HL-60/S4 treated with phorbol 12-myristate 13-acetate at 8.2 ng/mL for 4 days and 3 days (cell line): ENCODE measurements around the gene HRH2.

Experiments used
- in situ Hi-C: fragments of 300-500 bp; cut with MboI; formaldehyde crosslinking; loops from 2 replicates; pipeline ENCODE4 v1.15.0; 2022; ENCODE audit warnings: low sequenced_read_pairs

HRH2 gene

DNA sequence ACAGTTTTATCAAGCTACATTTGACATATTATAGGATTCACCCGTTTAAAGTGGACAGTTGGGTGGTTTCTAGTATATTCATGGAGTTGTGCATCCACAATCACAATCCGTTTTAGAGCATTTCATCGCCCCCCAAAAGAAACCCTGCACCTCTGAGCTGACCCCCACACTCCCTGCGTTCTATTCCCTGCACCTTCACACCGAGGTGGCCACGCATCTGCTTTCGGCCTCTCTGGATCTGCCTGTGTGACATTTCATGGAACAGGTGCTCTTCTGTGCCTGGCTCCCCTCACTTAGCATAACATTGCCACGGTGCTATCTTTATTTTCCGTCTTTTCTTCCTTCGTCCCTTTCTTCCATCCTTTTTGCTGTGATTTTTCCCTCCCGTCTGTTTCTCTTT lies 32.7 kb downstream of the HRH2 start:
- in situ Hi-C loops: no loop called here

DNA sequence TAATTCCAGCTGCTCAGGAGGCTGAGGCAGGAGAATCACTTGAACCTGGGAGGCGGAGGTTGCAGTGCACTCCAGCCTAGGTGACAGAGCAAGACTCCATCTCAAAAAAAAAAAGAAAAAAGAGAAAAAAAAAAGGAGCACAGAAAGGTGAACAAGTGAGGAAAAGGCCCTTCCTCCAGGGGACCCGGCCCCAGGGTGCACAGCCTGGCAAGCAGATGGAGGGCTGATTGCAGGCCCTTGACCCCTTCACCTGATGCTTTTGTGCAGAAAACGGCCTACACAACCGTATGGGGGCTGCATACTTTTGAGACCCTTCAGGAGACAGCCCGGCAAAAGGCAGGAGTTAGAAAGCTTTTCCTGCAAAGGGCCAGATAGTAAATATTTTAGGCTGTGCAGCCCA lies 33.9 kb downstream of the HRH2 start:
- in situ Hi-C loops: no loop called here

DNA sequence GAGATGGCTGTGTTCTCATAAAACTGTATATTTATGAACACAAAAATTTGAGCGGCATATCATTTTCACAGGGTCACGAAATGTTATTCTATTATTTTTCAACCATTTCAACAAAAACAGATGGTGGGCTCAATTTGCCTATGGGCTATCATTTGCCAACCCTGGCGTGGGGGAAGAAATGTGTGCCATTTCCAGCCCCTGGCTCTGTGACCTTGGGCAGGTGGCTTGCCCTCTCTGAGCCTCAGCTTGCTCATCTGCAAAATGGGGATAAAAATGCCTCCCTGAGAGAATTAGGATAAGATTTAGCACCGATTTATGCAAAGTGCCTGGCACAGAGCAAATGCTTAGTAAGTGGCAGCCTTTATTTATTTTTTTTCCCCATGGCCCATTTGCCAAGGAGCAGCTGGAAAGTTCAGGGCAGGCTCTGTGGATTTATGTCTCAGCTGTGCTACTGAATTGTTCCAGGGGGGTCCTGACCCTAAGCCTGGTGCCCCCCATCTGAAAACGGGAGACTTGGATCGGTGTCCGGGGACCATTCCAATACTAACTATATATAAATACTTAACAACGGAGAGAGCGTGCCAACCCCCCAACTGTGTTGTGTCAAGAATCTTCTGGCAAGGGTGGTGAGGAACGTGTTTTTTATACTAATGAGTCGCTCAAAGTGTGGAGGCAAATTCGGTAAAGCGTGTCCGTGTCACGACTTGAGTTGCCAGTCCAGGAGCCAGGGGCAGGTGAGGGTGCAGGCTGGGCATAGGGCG lies 34.5 kb downstream of the HRH2 start:
- in situ Hi-C loops: no loop called here

DNA sequence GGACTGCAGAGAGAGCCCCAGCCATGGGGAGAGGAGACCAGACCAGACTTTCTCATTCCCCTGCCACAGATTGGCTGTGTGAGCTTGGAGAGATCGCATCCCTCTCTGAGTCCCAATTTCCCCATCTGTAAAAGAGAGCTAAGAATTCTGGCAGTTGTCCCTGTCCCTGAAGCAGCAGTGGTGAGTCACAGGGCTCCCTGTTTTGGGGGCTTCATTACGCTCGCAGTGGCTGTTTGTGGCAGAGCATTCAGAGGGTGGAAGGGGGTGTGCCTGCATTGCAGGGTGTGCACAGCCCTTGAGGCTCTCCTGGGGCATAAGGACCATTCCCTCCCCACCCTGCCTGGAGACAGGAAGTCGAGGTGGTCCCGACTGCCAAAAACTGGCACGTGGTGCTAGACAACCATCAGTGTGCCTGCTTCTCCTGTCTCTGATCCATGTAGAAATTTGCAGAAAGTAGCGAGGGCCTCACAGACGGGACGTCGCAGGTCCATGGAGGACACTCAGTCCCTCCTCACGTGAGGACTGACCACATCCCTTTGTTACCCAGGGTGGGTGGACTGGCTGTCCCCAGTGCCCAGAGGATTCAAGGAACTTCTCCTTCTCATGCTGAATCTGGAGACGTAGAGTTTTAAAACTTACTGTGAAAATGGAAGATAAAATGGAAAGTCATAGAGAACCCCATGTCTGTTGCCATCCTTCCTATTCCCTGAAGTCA lies 35.3 kb downstream of the HRH2 start:
- in situ Hi-C loops: no loop called here

DNA sequence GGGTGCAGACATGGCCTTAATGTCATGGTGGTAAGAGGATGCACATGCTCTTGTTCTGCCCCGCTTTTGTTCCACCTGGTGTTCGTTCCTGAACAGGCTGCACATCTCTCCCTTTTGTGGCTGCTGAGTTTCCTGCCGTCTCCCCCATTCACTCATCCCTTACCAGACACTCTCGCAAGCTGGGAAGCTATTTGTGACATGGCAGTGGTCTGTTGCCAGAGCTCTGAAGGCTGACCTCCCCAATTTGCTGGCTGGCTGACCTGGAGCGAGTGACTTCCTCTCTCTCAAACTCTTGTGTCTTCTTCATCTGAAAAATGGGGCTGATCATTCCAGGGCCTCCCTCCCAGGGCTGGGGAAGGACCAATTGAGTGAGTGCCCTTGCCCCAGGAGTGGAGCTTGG lies 35.9 kb downstream of the HRH2 start:
- in situ Hi-C loops: no loop called here

DNA sequence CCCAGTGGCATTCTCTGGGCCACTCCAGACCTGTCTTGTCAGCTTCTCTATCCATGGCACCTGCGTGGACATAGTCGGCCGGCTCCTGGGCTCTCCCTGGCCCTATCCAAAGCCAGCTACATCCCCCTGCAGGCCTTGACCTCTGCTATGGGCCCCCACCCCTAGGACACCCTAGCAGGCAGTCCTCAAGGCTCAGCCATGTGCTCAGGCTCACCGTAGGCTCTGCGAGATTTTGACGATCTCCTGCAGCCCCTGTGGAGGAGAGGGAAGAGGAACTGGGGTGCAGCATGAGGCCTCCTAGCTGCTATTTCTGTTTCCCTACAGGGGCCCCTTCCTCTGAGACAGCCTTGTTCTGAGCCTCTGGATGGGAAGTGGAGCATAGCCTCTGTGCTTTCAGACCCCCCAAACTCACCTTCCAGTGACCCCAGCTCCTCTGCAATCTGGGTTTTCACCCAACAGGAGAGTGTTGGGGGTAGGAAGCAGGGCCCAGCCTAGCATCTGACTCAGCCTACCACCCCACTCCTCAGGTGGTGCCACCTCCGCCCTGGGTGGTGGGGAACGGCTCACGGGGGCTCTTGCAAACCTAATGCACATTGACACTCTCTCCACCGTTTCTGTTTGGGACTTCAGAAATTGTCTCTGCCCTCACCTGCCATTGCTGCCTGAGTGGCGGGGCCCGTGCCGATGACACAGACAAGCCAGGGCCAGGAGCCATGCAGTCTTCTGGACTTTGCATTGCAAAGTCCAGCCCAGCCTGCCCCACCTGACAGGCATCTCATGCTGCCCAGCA lies 36.7 kb downstream of the HRH2 start:
- in situ Hi-C loops: no loop called here

DNA sequence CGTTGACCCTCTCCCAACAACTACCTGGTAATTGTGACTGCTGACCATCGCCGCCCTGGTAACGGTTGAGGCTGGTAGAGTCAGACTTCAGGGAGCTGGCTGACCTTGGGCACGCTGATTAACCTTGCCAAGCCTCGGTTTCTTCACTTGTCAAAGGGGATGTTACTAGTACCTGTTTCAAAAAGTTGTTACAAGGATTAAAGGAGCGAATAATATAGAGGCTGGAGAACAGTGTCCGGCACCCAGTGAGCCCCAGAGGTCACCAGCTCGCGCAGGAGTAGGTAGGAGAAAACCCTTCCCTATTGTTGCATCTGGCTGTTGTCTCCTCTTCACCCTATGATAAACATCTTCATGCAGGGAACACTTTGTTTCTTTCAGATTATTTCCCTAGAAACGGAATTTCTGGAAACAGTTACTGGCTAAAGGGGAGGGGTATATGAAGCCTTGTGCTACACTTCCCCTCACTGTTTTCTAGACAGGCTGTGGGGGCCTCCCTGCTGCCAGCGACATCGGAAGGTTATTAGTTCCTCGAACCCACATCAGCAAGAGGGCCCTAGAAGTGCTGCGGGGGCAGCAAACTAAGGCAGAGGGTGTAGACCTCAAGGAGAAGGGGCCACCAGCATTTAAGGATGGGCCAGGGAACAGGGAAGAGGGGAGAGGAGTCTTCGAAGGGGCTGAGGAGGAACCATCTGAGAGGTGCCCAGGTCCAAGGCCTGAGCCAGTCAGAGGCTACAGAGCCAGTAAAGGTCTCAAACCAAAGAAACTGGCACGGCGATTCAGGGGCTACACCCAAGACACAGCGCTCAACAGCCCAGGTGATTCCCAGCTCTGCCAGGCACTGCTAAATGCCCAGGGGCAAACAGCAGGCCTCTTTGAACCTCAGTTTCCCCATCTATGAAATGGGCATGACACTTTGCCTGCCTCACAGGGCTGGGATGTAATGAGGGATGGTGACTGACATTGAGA lies 37.6 kb downstream of the HRH2 start:
- in situ Hi-C loops: no loop called here

DNA sequence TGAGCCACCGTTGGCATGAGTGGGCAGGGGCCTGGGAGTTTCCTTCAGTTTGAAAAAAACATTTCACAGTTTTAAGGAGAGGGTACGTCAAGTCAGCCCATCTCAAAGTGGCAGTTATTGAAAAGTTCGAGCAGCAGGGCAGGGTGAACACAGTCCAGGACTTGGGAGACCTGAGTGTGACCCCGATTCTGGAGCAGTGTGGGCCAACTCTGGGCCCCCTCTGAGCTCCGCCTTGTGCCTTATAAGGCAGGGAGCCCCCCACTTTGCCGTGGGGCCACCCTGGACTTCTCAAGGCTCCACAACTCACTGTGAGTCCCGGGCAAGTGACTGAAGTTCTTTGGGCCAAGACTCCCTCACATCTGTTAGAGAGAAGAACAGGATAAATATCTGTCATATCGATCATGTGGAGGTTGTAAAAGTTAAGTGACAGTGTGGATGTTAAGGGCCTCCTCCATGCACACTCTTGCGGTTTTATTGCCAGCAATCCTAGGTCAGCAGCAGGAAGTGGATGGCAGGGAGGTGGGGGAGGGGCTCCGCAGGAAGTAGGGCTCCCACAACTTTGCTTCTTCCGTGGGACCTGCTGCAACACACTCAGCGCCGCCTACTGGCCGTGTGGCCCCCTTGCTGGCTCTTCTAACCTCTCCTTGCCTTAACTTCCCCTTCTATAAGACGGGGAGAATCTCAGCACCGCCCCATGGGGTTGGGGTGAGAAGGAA lies 38.4 kb downstream of the HRH2 start:
- in situ Hi-C loops: no loop called here

DNA sequence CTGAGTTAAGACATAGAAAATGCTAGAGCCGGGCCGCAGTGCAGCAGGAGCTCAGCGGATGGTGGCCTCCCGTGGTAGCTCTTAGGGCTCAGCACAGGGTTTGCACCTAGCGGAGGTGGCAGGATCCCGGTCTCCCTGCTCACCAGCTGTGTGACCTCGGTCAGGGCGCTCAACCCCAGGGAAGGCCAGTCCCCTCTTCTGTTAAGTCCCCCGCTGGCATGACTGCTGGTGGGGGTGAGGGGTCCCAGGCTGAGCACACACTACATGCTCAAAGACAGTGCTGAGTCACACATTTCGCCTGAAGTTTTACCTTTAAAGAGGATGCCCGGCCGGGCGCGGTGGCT lies 39.0 kb downstream of the HRH2 start:
- in situ Hi-C loops: no loop called here

DNA sequence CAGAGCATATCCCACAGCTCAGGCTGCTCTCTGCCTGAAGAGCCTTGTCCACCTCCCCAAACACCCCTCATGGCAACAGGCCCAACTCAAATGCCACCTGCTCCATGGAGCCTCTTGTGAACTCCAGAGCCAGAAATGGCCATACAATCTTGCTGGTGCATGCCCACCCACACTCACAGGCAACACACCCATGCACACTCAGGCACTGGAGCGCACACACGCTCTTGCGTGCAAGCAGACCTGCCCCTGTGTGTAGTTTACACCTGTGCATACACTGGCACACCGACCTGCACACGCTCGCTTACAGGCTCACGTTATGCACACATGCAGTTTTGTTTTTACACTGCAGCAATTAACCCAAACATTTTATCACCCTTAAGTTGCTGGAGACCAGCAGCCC lies 40.0 kb downstream of the HRH2 start:
- in situ Hi-C loops: no loop called here

DNA sequence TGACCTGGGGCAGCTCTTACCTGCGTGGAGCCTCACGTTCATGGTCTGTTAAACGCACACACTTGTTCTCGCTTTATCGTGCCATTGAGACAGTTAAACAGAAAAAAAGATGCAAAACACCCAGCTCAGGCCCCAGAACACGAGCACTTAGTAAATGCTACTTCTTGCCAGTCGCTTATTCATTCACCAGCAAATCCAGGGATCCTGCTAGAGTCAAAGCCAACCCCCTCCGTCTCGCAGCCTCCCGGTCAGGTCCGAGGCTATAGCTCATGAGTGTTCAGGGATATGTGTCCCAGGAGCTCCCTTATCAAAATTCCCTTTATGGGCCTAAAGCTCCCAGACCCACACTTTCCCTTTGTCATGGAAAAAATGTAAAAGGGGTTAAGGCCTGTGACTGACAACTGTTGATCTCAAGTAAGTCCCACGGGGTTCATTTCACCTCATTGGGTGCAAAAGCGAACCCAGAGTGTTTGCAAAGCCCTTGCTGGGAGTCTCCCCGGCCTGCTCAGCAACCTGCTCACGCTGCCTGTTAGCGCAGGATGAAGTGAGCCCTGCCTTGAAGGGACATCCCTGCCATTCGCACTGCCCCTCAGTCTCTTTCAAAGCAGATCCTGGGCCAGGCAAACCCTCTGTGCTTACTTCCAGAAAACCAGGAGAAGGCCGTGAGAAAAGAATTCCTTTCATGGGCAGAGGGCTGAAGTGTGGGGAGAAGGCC lies 40.7 kb downstream of the HRH2 start:
- in situ Hi-C loops: no loop called here

DNA sequence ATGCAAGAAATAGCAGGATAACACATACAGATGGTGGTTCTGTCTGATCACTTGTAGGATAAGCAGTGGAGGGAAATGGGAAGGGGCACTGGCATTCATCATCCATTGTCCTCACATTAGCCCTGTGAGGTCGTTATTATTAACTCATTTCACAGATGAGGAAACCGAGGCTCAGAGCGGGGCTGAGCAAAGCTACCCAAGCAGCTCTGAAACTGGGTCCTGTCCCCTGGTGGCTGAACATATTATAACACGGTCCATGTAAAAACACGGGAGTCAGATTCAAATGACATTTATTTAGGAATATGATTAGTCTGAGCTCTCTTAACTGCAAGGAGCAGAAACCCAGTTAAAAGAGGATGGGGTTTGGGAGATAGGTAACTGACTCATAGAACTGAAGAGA lies 43.1 kb downstream of the HRH2 start:
- in situ Hi-C loops: no loop called here

DNA sequence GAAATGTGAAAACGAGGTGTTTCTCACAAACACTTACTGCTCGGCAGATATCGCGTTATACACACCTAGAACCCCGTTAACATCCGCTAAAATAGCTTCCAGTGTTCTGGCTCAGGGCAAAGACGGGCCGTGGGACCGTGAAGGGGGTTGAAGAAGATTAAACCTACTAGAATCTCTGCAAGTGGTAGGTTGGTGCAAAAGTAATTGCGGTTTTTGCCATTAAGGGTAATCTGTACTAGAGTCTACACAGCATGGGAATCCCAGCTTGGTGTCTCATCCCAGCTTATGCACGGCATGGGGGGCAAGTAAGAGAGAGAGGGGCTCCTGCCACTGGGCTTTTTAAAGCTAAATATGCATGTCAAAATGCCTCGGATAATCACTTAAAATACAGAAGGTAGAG lies 43.9 kb downstream of the HRH2 start:
- in situ Hi-C loops: no loop called here

DNA sequence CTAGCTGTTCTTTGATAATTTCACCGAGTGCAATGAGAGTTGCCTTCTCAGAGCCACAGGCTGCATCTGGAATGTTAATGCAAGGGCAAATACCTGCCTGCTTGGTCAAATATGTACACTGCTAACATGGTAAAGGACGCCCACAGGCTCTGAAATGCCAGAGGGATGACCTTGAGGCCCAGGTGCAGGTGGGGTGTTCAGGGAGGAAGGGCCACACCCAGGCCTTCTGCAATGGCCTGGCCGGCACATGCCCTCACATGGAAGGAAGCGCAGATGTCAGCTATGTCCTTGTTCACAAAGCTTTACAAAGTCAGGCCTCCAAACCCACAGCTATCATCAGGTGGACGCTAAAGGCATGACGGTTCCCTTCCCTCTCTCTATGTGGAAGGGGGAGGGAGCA lies 48.6 kb downstream of the HRH2 start:
- in situ Hi-C loops: no loop called here

DNA sequence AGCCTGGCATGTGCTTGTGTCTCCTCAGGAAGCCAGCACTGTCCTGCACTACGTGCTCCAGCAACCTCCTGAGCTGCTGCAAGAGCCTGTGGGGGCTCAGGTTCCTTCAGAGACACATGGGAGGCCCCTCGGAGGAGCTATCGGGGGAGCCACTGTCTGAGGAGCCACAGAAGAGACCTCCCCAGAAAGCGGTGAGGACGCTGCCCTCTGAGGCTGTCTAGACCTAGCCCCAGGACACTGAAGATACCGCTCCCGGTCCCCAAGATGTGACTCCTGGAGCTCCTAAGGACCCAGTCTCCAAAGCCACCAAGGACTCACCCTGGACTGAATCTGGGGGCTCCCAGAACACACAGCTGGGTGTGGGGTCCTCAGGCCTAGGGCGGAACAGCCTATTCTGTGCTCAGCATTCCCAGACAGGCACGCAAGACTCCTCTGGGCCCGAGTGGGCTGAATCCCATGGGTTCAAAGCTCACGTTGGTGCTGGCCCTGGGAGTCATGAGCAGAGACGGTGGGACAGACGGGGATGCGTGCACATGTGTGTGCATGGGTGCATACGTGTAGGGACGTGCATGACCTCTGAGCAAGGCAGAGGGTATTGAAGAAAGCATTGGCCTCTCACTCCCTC lies 50.0 kb downstream of the HRH2 start:
- in situ Hi-C loops: no loop called here

DNA sequence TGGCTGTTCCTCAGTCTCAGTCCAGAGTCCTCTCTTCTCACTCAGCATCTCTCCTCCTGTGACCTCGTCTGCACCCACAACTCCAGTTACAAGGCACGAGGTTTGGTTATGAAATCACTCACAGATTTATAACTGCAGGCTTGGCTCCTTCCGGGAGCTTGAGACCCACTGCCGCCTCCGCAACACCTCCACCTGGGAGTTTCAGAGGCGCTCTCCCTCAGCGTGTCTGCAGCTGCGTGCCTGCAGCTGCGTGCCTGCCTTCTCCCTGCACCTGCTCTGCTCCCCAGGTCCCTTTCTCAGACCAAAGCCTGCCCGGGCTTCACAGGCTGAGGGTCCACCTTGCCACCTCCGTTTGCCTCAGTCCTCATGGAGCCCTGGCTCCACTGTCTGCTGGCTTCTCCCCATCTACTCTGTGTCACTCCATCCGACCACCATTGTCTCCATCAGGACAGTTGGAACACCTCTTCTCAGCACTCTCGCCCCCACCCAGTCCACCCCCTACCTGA lies 51.5 kb downstream of the HRH2 start:
- in situ Hi-C loops: no loop called here

DNA sequence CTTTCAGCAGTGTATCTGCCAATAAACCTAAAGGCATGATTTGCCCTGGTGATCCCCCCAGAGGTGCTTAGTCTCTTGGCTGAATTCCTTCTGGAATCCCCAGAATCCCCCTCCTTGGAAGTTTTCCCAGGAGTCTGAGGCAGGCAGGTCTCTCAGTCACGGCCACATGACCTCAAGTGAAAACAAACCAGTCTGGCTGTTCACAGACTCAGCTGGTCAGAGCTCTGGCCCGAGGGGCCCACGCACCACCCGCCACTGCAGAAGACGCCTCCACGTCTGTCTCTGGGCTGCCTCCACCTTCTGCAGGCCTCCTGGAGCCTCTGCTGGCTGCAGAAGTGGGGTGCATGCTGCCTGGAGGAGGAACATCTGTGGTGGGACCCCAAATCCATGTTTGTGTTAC lies 52.5 kb downstream of the HRH2 start:
- in situ Hi-C loops: loop anchor here (5.0 kb wide), 1 partner anchor 178 kb away; no protein-coding TSS in a partner anchor

DNA sequence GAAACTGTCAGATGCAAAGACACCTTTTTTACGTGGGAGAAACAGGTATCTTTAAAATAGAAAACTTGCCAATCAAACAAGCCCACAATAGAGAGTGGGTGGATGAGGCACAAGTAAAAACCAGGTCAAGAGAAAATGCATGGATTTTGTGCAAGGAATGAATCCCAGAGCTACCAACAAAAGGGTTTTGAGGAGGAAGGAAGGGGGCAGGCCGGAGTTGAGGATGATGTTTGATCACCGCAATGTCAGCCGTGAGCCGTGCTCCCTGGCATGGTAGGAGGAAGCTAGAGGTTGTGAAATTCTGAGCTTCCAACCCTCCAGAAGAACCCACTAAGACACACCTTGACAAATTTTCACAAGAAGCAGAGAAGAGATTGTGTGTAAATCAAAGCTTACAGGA lies 53.2 kb downstream of the HRH2 start:
- in situ Hi-C loops: loop anchor here (5.0 kb wide), 1 partner anchor 179 kb away; no protein-coding TSS in a partner anchor
